OCI-LY1 (cell line): ENCODE results near the gene TMIGD1.

ENCODE experiments used
- CTCF ChIP-seq: fragments of 200-600 bp; sonication (generic), shearing (Covaris generic); IDR thresholded peaks from 2 replicates; pipeline ENCODE4 v1.5.1; 2017; ENCODE audit warnings: mild to moderate bottlenecking, antibody characterized with exemption, low read length, moderate library complexity, mixed read lengths
- EZH2 ChIP-seq: fragments of 200-600 bp; sonication (generic), shearing (Covaris generic); IDR thresholded peaks from 2 replicates; pipeline ENCODE4 v1.8.0; 2017; ENCODE audit warnings: borderline replicate concordance, mixed run types, mild to moderate bottlenecking, antibody characterized with exemption, low read length, moderate library complexity, mixed read lengths

- TF ChIP-seq CTCF, result no peak
- TF ChIP-seq EZH2, result no peak
Observed at GRCh38 chr17:30309591-30309990, 24.3 kb downstream of the TMIGD1 start.
